Stimulated activated CD4-positive, alpha-beta T cell treated with anti-CD3 and anti-CD28 coated beads, Interleukin-12 subunit alpha, Interleukin-12 subunit beta, amount 100 ng/mL, for 48 hours (primary cell): ENCODE results near the gene RSAD2.

Experiments used
- DNase-seq, 3 donors: peaks; one replicate each; pipeline ENCODE4 v3.0.0-alpha.2; 2020; ENCODE audit warnings: low read depth in 2 of 3, low spot score in 1 of 3

Gene RSAD2

GRCh38 chr2:6942848-6943247 is 65.3 kb downstream of the RSAD2 start:
- no peak for DNase-seq

DNA sequence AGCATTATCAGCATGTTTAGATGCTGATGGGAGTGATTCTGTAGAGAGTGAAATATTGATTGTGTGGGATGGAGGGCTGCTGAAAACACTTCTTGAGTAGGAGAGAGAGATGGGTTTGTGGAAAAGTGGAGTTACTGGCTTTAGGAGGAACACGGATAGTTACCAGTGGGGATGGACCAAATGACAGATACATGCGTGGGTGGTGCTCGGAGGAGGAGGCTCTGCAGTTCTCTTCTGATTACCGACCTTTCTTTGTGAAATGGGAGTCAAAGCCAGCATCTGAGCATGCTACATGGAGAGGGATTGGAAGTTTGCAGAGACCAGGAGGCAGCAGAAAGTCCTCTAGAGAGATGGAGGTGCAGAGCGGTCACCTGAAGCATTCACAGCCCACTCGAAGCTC is 65.9 kb downstream of the RSAD2 start:
- DNase-seq, result no peak

DNA sequence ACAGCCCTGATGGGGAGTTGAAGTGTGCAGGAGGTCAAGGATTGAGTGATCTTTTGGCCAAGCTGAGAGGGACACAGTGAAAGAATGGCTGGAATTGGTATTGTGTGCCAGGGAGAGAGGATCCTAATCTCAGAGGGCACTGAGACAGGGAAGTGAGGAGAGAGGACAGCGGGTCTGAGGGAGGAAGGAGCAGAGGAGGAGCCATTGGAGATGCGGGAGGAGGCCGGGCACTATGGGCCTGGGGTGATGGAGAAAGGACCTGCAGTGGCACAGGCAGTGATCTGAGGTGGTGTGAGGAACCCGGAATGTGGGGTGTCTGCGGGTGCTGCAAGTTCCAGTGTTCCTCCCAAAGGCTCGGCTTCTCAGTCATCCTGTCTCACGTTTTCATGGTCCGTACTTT is 66.4 kb downstream of the RSAD2 start:
- DNase-seq, result no peak

GRCh38 chr2:6944555-6944954 is 67.0 kb downstream of the RSAD2 start:
- no peak for DNase-seq

GRCh38 chr2:6945087-6945813 is 67.7 kb downstream of the RSAD2 start:
- DNase-seq, result no peak

- DNase-seq, result no peak
Measured at GRCh38 chr2:6945821-6946220, 68.2 kb downstream of the RSAD2 start.

DNA sequence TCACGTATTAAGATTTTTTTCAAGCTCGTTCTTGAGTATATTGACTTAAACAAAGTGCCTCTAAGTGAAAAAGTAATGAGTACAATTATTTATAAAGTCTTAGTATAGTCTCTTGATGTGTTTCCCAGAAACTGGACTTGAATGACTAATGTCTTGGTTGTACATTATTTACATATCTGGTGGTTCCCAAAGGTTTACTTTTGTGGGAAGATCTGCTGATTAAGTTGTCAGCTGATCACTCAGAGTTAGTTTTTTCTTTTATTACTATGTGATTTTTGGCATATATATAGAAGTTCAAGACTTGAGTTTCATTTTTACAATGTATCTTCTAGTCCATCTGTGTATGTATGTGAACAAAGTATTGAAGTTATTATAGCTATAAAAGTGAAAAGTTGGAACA is 69.1 kb downstream of the RSAD2 start:
- no peak for DNase-seq
